H1 (cell line): ENCODE results near the gene HACD2. TPM values are rescaled to one million over a fixed set of nuclear protein-coding genes. Genes with fewer than 3 reads are reported as not detected.

Experiments used
- CTCF ChIA-PET: fragments of 300-600 bp; sonication (Branson Sonifier 250); formaldehyde crosslinking; loops from one replicate; lab custom pipeline; 2021; ENCODE audit not compliant: partially characterized antibody; lab: Charles Lee
- POLR2A ChIA-PET: fragments of 300-600 bp; sonication (Branson Sonifier 250); formaldehyde crosslinking; loops from one replicate; lab custom pipeline; 2021; ENCODE audit warnings: inconsistent platforms; ENCODE audit not compliant: partially characterized antibody; lab: Charles Lee
- DNase-seq, 2 experiments: peaks; one replicate each; pipeline versions ENCODE4 v3.0.0 to v3.0.0-alpha.2; 2010 to 2022; ENCODE audit warnings: low spot score in 2 of 2, low read depth in 1 of 2, mixed read lengths in 1 of 2
- FAIRE-seq: peaks from 2 replicates; lab custom pipeline; 2011; peaks lifted over from hg19 to GRCh38; lab: Jason Lieb, UNC
- H2AFZ ChIP-seq: 2 replicates; pipeline ENCODE4 v1.8.1; 2012; ENCODE audit warnings: low read length, inconsistent platforms
- H2AK5ac ChIP-seq: 2 replicates; pipeline ENCODE4 v1.6.1; 2013; ENCODE audit warnings: low read depth, low read length
- H2BK120ac ChIP-seq: replicated peaks from 2 replicates; pipeline ENCODE3; 2013; ENCODE audit warnings: low read depth, low read length, inconsistent platforms
- H2BK12ac ChIP-seq: 2 replicates; pipeline ENCODE4 v1.6.1; 2013; ENCODE audit warnings: low read depth, low read length
- H2BK15ac ChIP-seq: 2 replicates; pipeline ENCODE4 v1.6.1; 2013; ENCODE audit warnings: low read length
- H2BK20ac ChIP-seq: 2 replicates; pipeline ENCODE4 v1.6.1; 2013; ENCODE audit warnings: low read length
- H2BK5ac ChIP-seq: 2 replicates; pipeline ENCODE4 v1.6.1; 2013; ENCODE audit warnings: low read depth, low read length
- H3K14ac ChIP-seq: 2 replicates; pipeline ENCODE4 v1.6.1; 2013; ENCODE audit warnings: inconsistent platforms; ENCODE audit not compliant: insufficient read length
- H3K18ac ChIP-seq: 2 replicates; pipeline ENCODE4 v1.6.1; 2013; ENCODE audit warnings: low read length; ENCODE audit errors: extremely low read depth
- H3K23ac ChIP-seq: 2 replicates; pipeline ENCODE4 v1.6.1; 2013; ENCODE audit warnings: inconsistent platforms; ENCODE audit not compliant: insufficient read length
- H3K23me2 ChIP-seq: 2 replicates; pipeline ENCODE4 v1.6.1; 2013; ENCODE audit warnings: low read depth, low read length
- H3K27ac ChIP-seq: 2 replicates; pipeline ENCODE4 v1.6.1; 2011; ENCODE audit warnings: low read depth, low read length, inconsistent platforms
- H3K27me3 ChIP-seq, 4 experiments: replicated peaks in 1 of 4; 1 replicate in 1 of 4; 2 replicates in 3 of 4; pipeline versions ENCODE4 v1.6.1 to v1.8.1; 2011 to 2013; ENCODE audit warnings: low read length in 3 of 4, mild to moderate bottlenecking in 3 of 4, inconsistent platforms in 2 of 4, mixed read lengths in 2 of 4, moderate library complexity in 1 of 4; ENCODE audit not compliant: control insufficient read depth in 3 of 4, insufficient read depth in 3 of 4; ENCODE audit errors: extremely low read depth in 1 of 4
- H3K36me3 ChIP-seq, 4 experiments: 2 replicates each; pipeline versions ENCODE4 v1.6.1 to v1.8.1; 2011 to 2013; ENCODE audit warnings: mild to moderate bottlenecking in 4 of 4, low read length in 3 of 4, moderate library complexity in 2 of 4, control low read depth in 1 of 4, inconsistent platforms in 1 of 4; ENCODE audit not compliant: insufficient read depth in 4 of 4, control insufficient read depth in 2 of 4
- H3K4ac ChIP-seq: replicated peaks from 2 replicates; pipeline ENCODE3; 2013; ENCODE audit warnings: low read length, low read depth, mixed read lengths, inconsistent platforms; ENCODE audit not compliant: insufficient read length
- H3K4me1 ChIP-seq, 4 experiments: replicated peaks in 1 of 4; 1 replicate in 1 of 4; 2 replicates in 3 of 4; pipeline versions ENCODE4 v1.6.1 to v1.8.1; 2011 to 2013; ENCODE audit warnings: low read length in 3 of 4, inconsistent platforms in 2 of 4, mixed read lengths in 1 of 4; ENCODE audit not compliant: insufficient read depth in 4 of 4, control insufficient read depth in 3 of 4
- H3K4me2 ChIP-seq, 2 experiments: 2 replicates each; pipeline versions ENCODE4 v1.6.1 to v1.8.1; 2011 to 2013; ENCODE audit warnings: low read depth in 2 of 2, low read length in 2 of 2, control low read depth in 1 of 2, inconsistent platforms in 1 of 2, mild to moderate bottlenecking in 1 of 2; ENCODE audit not compliant: insufficient read depth in 1 of 2
- H3K4me3 ChIP-seq, 4 experiments: fragments of 200-600, 300-600 bp in 1 of 4; sonication (generic), shearing (Covaris generic), sonication (Bioruptor Twin) in 1 of 4; 2 replicates each; pipeline versions ENCODE4 v1.5.1 to v1.8.1; 2011 to 2016; ENCODE audit warnings: low read length in 4 of 4, low read depth in 3 of 4, control low read depth in 2 of 4, inconsistent platforms in 2 of 4, mild to moderate bottlenecking in 2 of 4, mixed read lengths in 1 of 4, moderate library complexity in 1 of 4; ENCODE audit not compliant: insufficient read depth in 2 of 4; ENCODE audit errors: extremely low read depth in 1 of 4
- H3K56ac ChIP-seq: replicated peaks from 2 replicates; pipeline ENCODE3; 2013; ENCODE audit warnings: low read depth, mild to moderate bottlenecking, mixed read lengths, low read length, inconsistent platforms; ENCODE audit not compliant: insufficient read length
- H3K79me1 ChIP-seq: 2 replicates; pipeline ENCODE4 v1.6.1; 2013; ENCODE audit warnings: low read depth, low read length, control low read depth
- H3K79me2 ChIP-seq, 2 experiments: 2 replicates each; pipeline versions ENCODE4 v1.6.1 to v1.8.1; 2012 to 2013; ENCODE audit warnings: low read length in 2 of 2, mild to moderate bottlenecking in 2 of 2, inconsistent platforms in 1 of 2; ENCODE audit not compliant: insufficient read depth in 2 of 2, control insufficient read depth in 1 of 2
- H3K9ac ChIP-seq, 4 experiments: replicated peaks in 1 of 4; 1 replicate in 1 of 4; 2 replicates in 3 of 4; pipeline versions ENCODE4 v1.6.1 to v1.8.1; 2011 to 2013; ENCODE audit warnings: low read depth in 3 of 4, low read length in 3 of 4, control low read depth in 2 of 4, mild to moderate bottlenecking in 2 of 4, moderate library complexity in 2 of 4, inconsistent platforms in 1 of 4; ENCODE audit errors: extremely low read depth in 1 of 4
- H3K9me3 ChIP-seq, 2 experiments: 2 replicates each; pipeline versions ENCODE4 v1.6.1 to v1.8.1; 2012 to 2013; ENCODE audit warnings: mild to moderate bottlenecking in 2 of 2, moderate library complexity in 2 of 2, control low read depth in 1 of 2, inconsistent platforms in 1 of 2, low read depth in 1 of 2, low read length in 1 of 2, mixed read lengths in 1 of 2; ENCODE audit not compliant: insufficient read depth in 2 of 2
- H4K20me1 ChIP-seq, 2 experiments: replicated peaks in 1 of 2; 2 replicates each; pipeline versions ENCODE3 to v1.8.1; 2011 to 2013; ENCODE audit warnings: inconsistent platforms in 2 of 2, low read length in 2 of 2, mild to moderate bottlenecking in 1 of 2; ENCODE audit not compliant: insufficient read depth in 2 of 2, control insufficient read depth in 1 of 2
- H4K5ac ChIP-seq: 2 replicates; pipeline ENCODE4 v1.6.1; 2013; ENCODE audit warnings: low read length, low read depth, mixed read lengths, inconsistent platforms; ENCODE audit not compliant: insufficient read length
- H4K8ac ChIP-seq: 2 replicates; pipeline ENCODE4 v1.8.0; 2013; ENCODE audit warnings: mild to moderate bottlenecking, moderate library complexity, low read length, inconsistent platforms; ENCODE audit not compliant: insufficient read depth; ENCODE audit errors: extremely low read depth
- H4K91ac ChIP-seq: replicated peaks from 2 replicates; pipeline ENCODE3; 2013; ENCODE audit warnings: low read length, mixed read lengths, inconsistent platforms; ENCODE audit not compliant: insufficient read length
- JUN ChIP-seq: IDR thresholded peaks from 2 replicates; pipeline ENCODE4 v1.6.1; 2011; ENCODE audit warnings: low read depth, mild to moderate bottlenecking, improper control_type of control experiment, low read length
- JUND ChIP-seq: IDR thresholded peaks from 2 replicates; pipeline ENCODE4 v1.6.1; 2011; ENCODE audit warnings: mild to moderate bottlenecking, improper control_type of control experiment, low read length
- NRF1 ChIP-seq: IDR thresholded peaks from 2 replicates; pipeline ENCODE4 v1.6.1; 2011; ENCODE audit warnings: mild to moderate bottlenecking, low read depth, low read length, improper control_type of control experiment
- TCF12 ChIP-seq: IDR thresholded peaks from 2 replicates; pipeline ENCODE4 v1.6.1; 2011; ENCODE audit warnings: low read depth, mild to moderate bottlenecking, low read length
- WGBS, 2 experiments: shearing (Covaris generic) in 1 of 2; methylation state at CpG; one replicate each; pipeline versions ENCODE4 v1.1.6 to v1.1.7; 2013 to 2015; ENCODE audit warnings: low lambda C conversion rate in 2 of 2, mixed read lengths in 2 of 2, inconsistent platforms in 1 of 2, low coverage in 1 of 2, missing lambda C conversion rate in 1 of 2; ENCODE audit not compliant: insufficient replicate concordance in 2 of 2, insufficient coverage in 1 of 2, insufficient read length in 1 of 2; ENCODE audit errors: extremely low coverage in 1 of 2, missing lambda C conversion rate in 1 of 2; 5-methylcytosine and 5-hydroxymethylcytosine counted together
- polyA plus RNA-seq, 7 experiments: library from polyadenylated mRNA; depleted of rRNA in 3 of 7; stranded (reverse) in 5 of 7; unstranded in 2 of 7; fragments of >200 nt in 5 of 7; fragments of 200-250 nt in 2 of 7; gene quantifications; 1 replicate in 5 of 7; 2 replicates in 1 of 7; 4 replicates in 1 of 7; pipeline versions ENCODE4 v1.2.1 to v1.2.3, GENCODE V29; 2011 to 2013; ENCODE audit warnings: missing spikeins in 2 of 7, mixed read lengths in 2 of 7
- total RNA-seq: library from RNA; stranded (reverse); fragmentation: NEBNext Ultra II Directional; extraction: Animal tissue kit (Norgen Biotek cat#: 25700); gene quantifications from 2 replicates; pipeline ENCODE4 v1.2.1, GENCODE V29; 2021

The HACD2 gene
- total and polyA plus RNA-seq, 2 of the 8 experiments (the other 6 are each of a cell fraction or from before 2014, with no cell fraction given) = 24.9 to 31.2 TPM

GRCh38 chr3:123618076-123618708 is 33.3 kb upstream of the HACD2 start:
- H3K4me2 ChIP-seq = no peak overlapping the region

More at GRCh38 chr3:123618076-123618708, 33.3 kb upstream of the HACD2 start:
- POLR2A ChIA-PET = interaction anchor here (1.6 to 2.0 kb wide), 3 partner anchors 9 to 35 kb away, joined by 3 to 7 read pairs (median 4); no protein-coding TSS in a partner anchor
- H3K27ac ChIP-seq = no peak overlapping the region
- H3K79me1 ChIP-seq = no peaks in the 10 kb centered on the region
- H2BK20ac ChIP-seq = no peak overlapping the region
- no peaks in the 10 kb centered on the region for H3K79me2 ChIP-seq
- H3K23ac ChIP-seq = no peak overlapping the region
- no peaks in the 10 kb centered on the region for H4K20me1 ChIP-seq
- H4K8ac ChIP-seq = no peak overlapping the region
- peaks cover 0 to 5% (median 0%) of the 10 kb centered on the region in 4 experiments; a peak in 2 of 8 replicates for H3K36me3 ChIP-seq
- no peaks in the 10 kb centered on the region for H3K23me2 ChIP-seq
- H3K9ac ChIP-seq = no peak overlapping the region
- no peak overlapping the region for H4K91ac ChIP-seq
- WGBS, 2 experiments = 87% methylated on average over 7 of the region's 7 CpGs; no CpG with 5 or more reads in 1 of the 2 experiments
- no peak overlapping the region for H2BK5ac ChIP-seq
- TF ChIP-seq TCF12 (no peak), NRF1 (no peak), JUND (no peak), JUN (no peak)
- TF ChIP-seq, all 59 proteins: peak for 0
- Histone ChIP-seq H4K5ac (no peak overlapping the region), H3K9me3 (no peaks in the 10 kb centered on the region), H2AFZ (no peak overlapping the region), H3K14ac (no peak overlapping the region), H3K27me3 (no peaks in the 10 kb centered on the region), H3K4me3 (no peak overlapping the region), H3K4ac (no peak overlapping the region), H2BK15ac (no peak overlapping the region), H2BK12ac (no peak overlapping the region), H3K56ac (no peak overlapping the region), H3K4me1 (0 out of 7 replicates have a peak, but pooled peaks cover 0 to 4% (median 1%) of the 10 kb centered on the region in 4 experiments), H3K18ac (no peak overlapping the region), H2AK5ac (no peak overlapping the region), H2BK120ac (no peak overlapping the region)
- CTCF ChIA-PET = interaction anchor here (1.0 to 9.1 kb wide), 7 partner anchors 12 to 57 kb away, joined by 3 to 46 read pairs (median 4); no protein-coding TSS in a partner anchor
- DNase-seq (no peak), FAIRE-seq (no peak)
